ENCODE results near the gene MISP.
A peak's percentile ranks its signal among the peaks of the same experiment; 100 is the strongest.

Gene MISP

DNA sequence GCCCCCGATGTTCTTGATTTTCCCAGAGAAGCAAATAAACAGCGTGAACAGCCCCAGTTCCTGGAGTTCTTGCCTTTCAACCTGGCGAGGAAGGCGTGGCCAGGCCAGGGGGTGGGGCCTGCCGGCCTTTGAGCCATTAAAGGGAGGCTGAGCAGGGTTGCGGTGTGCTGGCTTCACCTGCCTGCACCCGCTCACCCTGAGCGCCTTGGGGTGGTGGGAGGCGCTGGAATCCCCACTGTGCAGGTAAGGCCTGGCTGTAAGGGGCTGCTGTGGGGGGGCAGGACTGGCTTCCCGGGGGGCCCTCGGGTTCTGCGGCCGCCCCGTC is 2.7 kb upstream of the MISP start:
- no peak for DNase-seq

DNA sequence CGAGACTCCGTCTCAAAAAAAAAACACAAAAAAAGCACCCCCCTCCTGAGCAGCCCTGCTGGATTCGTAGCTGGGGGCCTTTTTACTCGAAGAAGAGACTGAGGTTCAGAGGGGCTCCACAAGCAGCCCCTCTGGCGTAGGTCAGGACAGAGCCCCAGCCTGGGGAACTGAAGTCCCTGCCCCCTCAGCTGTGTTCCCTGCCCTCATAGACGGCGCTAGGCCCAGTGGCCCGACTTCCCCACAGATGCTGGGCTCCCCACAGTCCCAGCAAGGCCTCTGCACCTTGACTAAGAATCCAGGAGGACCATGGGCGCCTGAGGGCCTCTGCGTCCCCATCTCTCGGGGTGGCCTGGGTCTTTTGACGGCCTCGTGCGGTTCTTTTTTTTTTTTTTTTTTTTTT is 1.1 kb upstream of the MISP start:
- no peak for DNase-seq

DNA sequence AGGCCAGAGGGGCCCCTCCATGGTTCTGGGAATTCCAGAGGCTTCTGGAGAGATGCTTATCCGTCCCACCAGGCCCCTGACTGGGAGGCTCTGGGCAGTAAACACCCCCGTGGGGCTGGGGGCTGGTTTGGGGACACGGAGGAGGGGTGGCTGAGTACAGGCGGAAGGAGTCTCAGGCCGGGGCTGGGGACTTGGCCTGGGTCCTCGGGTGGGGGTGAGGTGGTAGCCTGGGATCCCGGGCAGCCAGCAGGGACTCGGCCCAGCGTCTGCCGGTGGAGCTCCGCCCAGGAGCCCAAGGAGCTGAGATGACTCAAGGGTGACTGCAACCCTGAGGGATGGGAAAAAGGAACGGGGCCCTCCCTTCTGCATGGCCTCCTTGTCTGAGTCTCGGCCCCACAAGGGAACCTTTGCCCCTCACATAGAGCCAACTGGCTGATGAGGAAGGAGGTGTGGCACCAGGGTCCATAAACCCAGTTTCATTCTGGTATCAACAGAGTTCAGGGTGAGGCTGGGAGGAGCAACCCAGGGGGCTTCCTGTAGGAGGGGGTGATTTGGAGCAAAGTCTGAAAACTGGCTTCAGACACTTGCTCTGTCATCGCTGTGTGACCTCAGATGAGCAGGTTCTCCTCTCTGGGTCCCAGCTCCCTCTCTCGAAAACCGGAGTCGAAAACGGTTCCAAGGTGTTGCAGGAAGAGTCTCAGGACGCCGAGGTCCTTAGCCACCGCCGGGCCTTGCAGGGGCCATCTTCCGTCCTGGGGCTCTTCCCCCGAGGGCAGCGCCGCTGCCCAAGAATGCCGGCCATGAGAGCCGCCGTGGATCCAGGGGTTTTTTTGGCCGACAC is 809 bp downstream of the MISP start:
- no peak for DNase-seq

DNA sequence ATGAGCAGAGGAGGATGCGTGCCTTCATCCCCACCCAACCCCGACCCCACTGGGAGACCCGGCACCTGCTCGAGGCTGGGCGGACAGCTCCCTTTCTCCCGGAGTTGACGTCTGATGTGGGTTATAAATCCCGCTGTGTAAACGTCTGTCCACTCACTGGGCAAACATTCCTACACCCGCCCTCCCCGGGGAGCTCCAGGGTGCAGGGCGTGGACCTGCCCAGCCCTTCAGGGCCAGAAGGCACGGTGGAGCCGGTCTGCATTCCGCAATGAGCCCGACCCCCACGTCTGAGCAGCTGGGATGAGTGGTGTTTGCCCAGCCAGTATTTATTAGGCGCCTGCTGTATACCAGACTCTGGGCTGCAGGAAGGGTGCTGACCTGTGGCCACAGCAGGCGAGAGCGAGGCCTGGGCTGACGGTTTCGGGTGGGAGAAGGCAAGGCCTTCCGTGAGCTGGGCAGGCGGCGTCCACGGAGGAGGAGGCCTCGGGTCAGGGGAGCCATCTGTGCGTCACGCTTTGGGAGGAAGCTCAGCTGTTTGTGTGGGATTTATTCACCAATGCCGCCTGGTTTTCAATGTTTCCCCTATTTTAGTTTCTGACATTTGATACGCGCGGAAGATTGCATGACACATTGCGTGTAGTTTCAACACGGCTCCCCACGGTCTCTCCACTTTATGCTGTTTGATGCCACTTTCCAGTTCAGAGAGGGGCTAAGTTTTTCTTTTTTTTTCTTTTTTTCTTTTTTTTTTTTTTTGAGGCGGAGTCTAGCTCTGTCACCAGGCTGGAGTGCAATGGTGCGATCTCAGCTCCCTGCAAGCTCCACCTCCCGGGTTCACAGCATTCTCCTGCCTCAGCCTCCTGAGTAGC is 2.0 kb downstream of the MISP start:
- no peak for DNase-seq

DNA sequence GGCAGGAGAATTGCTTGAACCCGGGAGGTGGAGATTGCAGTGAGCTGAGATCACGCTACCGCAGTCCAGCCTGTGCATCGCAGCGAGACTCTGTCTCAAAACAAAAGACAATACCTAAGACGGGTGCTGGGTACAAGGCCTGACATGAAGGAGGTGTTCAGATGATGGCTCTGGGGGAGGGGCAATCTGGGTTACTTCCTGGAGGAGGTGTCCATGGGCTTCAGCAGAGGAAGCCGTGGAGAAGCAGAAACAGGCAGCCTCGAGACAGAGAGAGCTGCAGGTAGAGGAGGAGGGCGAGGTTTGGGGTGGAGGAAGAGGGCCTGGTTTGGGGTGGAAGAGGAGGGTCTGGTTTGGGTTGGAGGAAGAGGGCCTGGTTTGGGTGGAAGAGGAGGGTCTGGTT is 3.6 kb downstream of the MISP start:
- DNase-seq: no peak

DNA sequence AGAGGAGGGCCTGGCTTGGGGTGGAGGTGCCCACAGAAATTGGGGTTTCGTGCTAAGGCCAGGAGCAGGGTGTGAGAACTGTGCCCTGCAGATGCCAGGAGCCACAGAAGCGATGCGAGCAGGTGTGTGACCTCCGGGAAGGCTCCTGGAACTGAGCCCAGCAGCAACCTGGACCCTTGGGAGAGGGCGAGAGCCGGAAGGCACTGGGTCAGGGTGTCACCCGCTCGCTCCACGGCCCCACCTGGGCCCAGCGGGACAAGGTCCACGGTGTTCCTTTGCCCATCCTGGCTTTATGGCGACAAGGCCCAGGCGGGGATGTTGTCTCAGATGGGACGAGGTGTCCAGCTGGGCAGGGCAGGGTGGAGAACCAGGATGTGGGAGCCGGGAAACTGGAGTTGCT is 4.2 kb downstream of the MISP start:
- no peak for DNase-seq

DNA sequence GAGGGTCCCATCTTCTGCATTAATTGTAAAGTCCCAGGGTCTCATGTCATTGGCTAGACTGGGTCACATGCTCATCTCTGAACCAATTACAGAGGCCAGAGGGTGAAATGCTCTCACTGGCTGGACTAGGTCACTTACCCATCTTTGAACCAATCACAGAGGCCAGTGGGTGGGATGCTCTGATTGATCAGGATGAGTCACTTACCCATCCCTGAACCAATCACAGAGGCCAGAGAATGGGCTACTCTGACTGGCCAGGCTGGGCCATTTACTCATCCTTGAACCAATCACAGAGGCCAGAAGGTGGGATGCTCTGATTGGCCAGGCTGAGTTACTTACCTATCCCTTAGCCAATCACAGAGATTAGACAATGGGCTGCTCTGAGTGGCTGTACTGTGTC is 5.3 kb downstream of the MISP start:
- DNase-seq: no peak

DNA sequence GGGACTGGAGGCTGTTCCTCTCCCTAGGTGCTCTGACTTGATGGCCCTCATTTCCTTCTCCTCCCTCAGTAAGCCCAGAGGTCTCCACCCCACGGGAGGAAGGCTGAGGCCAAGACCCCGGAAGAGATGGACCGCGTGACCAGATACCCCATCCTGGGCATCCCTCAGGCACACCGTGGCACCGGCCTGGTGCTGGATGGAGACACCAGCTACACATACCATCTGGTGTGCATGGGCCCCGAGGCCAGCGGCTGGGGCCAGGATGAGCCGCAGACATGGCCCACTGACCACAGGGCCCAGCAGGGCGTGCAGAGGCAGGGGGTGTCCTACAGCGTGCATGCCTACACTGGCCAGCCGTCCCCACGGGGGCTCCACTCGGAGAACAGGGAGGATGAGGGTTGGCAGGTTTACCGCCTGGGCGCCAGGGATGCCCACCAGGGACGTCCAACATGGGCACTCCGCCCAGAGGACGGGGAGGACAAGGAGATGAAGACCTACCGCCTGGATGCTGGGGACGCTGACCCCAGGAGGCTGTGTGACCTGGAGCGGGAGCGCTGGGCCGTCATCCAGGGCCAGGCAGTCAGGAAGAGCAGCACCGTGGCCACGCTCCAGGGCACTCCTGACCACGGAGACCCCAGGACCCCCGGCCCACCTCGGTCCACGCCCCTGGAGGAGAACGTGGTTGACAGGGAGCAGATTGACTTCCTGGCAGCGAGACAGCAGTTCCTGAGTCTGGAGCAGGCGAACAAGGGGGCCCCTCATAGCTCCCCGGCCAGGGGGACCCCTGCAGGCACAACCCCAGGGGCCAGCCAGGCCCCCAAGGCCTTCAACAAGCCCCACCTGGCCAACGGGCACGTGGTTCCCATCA is 6.1 kb downstream of the MISP start:
- no peak for DNase-seq

DNA sequence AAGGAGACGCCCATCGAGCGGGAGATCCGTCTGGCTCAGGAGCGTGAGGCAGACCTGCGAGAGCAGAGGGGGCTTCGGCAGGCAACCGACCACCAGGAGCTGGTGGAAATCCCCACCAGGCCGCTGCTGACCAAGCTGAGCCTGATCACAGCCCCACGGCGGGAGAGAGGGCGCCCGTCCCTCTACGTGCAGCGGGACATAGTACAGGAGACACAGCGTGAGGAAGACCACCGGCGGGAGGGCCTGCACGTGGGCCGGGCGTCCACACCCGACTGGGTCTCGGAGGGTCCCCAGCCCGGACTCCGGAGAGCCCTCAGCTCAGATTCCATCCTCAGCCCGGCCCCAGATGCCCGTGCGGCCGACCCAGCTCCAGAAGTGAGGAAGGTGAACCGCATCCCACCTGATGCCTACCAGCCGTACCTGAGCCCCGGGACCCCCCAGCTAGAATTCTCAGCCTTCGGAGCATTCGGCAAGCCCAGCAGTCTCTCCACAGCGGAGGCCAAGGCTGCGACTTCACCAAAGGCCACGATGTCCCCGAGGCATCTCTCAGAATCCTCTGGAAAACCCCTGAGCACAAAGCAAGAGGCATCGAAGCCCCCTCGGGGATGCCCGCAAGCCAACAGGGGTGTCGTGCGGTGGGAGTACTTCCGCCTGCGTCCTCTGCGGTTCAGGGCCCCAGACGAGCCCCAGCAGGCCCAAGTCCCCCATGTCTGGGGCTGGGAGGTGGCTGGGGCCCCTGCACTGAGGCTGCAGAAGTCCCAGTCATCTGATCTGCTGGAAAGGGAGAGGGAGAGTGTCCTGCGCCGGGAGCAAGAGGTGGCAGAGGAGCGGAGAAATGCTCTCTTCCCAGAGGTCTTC is 7.1 kb downstream of the MISP start:
- DNase-seq: no peak

DNA sequence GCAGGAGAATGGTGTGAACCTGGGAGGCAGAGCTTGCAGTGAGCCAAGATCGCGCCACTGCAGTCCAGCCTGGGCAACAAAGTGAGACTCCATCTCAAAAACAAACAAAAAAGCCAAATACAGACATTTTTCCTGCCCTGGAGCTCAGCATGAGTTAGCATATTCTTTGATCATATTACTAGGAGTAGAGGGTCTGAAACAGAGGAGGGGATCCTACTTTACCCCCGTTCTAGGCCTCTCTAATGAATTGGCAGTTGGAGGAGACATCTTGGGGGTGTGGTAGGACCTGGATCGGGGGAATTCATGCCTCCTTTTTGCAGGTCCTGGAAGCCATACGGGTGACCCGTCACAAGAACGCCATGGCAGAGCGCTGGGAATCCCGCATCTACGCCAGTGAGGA is 12.3 kb downstream of the MISP start:
- DNase-seq: no peak

DNA sequence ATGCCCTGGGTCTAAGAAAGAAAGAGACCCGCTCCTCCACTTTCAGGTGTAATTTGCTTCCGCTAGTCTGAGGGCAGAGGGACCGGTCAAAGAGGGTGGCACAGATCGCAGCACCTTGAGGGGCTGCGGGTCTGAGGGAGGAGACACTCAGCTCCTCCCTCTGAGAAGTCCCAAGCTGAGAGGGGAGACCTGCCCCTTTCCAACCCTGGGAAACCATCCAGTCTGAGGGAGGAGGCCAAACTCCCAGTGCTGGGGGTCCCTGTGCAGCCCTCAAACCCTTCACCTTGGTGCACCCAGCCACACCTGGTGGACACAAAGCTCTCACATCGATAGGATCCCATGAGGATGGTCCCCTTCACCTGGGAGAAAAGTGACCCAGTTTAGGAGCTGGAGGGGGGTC is 13.0 kb downstream of the MISP start:
- no peak for DNase-seq

DNA sequence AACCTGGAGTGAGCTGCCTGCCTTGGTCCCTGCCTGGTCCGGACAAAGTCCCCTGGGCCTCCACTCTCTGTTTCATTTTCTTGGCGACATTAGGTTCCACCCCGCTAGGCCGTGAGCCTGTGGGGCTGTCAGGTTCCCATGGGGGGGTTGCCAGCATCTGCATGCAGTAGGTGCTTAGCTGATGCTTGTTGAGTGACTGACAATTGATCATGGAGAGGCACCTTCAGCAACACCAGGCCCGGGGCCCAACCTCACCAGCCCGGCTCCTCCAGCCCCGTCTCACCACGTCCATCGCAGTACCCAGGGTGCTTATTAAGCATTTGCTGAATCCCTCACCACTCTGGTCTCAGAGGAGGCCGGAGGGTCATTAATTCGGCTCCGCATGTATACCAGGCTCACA is 13.4 kb downstream of the MISP start:
- no peak for DNase-seq

DNA sequence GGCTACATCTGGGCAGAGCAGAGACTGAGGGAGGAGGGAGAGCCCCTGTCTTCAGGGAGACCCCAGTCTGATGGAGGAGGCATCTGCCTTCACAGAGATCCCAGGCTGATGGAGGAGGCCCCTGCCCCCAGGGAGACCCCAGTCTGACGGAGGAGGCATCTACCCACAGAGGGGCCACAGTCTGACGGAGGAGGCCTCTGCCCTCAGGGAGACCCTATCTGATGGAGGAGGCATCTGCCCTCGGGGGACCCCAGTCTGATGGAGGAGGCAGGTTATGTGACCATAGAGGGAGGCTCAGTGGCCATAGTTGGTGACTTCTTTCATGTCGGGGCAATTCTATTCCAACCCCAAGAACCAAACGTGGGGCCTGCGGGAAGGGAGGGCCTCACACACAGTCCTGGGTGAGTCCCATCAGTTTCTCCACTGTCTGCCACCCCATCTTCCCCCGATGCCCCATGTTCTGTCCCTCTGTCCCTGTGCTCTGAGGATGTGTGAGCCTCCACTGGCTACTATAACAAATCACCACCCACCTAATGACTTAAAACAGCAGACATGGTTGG is 14.3 kb downstream of the MISP start:
- no peak for DNase-seq

DNA sequence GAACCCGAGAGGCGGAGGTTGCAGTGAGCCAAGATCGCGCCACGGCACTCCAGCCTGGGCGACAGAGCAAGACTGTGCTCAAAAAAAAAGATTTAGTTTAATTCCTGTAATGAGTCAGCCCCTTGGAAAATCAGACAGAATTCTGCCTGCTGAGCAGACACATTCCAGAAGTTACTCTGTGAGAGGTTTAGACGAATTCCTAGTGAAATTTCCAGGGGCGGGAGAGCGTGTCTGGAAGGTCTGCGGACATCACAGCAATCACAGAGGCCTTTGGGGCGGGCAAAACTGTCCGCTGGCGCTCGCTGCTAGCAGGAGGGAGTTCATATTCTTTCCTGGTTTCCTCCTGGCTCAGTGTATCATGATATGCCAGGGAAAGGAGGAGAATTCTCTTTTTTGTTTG is 17.5 kb downstream of the MISP start:
- DNase-seq: no peak

DNA sequence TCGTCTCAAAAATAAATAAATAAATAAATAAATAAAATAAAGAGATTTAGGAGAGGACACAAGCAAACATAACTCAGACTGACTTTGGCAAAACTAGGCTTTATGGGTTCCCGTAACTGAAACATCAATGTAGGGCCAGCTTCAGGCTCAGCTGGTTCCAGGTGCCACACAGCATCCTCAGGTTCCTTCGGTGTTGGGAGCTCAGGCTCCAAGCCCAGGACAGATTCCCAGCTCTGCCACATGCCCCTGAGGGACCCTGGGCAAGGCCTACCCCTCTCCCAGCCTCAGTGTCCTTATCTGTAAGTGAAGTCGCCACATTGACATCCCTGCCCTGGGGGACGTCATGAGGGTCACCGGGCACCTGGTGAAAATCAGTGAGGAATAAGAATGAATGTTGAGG is 18.7 kb downstream of the MISP start:
- no peak for DNase-seq

DNA sequence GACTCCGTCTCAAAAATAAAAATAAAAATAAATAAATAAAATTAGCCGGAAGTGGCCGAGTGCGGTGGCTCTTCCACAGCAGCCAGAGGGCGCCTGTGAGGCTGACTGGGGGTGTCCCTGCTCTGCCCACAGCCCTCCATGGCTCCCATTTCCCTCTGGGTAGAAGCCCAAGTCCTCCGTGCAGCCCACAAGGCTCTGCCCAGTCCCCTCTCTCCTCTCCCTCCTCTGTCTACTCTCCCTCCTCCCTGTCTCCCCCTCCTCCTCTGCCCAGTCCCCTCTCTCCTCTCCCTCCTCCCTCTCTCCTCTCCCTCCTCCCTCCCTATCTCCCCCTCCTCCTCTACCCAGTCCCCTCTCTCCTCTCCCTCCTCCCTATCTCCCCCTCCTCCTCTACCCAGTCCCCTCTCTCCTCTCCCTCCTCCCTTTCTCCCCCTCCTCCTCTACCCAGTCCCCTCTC is 20.4 kb downstream of the MISP start:
- DNase-seq: peak; percentile 30

DNA sequence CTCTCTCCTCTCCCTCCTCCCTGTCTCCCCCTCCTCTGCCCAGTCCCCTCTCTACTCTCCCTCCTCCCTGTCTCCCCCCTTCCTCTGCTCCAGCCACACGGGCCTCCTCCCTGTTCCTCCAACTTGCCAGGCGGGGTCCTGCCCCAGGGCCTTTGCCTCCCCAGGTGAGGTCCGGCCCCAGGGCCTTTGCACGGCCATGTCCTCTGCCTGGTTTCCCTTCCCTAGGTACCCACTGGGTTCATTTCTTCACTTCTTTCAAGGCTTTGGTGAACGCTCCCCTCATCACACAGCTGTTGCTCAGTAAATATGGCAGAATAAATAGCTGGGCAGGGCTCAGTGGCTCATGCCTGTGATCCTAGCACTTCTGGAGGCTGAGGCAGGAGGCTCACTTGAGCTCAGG is 21.2 kb downstream of the MISP start:
- no peak for DNase-seq

DNA sequence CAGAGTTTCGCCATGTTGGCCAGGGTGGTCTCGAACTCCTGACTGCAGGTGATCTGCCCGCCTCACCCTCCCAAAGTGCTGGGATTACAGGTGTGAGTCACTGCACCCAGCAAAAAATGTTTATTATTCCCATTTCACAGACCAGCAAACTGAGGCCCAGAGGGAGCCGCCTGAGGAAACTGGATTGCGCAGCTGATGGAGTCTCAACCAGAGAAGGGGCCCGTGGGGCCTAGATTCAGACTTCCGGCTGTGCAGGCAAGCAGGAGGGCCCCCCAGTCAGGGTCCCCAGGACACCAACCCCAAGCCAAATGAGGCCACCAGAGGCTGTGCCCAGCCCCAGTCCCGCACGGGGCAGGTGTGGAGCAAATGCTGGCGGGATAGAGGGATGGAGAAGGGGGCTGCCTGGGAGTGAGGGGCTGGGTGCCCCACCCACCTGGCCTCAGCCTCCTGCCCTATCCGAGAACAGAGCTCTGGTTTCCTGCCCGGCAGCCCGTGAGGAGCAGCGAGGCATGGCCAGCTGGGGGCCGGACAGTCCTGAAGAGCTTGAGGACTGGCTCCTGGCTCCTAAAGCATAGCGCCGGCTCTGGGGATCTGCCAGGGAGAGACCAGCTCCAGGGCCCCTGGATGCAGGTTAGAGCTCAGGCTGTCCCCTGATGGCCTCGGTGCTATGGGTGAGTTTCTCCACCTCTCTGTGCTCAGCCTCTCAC is 22.0 kb downstream of the MISP start:
- DNase-seq: no peak

DNA sequence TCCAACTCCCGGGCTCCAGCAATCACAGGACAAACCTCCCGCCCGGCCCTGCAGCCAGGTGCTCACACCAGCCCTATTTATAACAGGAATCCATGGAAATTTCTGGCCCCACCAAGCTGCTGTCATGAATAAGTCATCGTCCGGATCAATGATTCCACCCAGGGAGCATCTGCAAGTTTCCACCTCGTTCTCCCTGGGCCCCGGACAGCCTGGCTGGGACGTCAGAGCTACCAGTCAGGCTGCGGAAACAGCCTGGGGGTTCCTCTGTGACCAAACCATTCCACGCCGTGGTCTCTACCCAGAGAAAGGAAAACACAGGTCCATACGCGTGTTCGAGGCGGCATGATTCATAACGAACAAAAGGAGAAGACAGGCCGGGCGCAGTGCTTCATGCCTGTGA is 25.6 kb downstream of the MISP start:
- DNase-seq: no peak

DNA sequence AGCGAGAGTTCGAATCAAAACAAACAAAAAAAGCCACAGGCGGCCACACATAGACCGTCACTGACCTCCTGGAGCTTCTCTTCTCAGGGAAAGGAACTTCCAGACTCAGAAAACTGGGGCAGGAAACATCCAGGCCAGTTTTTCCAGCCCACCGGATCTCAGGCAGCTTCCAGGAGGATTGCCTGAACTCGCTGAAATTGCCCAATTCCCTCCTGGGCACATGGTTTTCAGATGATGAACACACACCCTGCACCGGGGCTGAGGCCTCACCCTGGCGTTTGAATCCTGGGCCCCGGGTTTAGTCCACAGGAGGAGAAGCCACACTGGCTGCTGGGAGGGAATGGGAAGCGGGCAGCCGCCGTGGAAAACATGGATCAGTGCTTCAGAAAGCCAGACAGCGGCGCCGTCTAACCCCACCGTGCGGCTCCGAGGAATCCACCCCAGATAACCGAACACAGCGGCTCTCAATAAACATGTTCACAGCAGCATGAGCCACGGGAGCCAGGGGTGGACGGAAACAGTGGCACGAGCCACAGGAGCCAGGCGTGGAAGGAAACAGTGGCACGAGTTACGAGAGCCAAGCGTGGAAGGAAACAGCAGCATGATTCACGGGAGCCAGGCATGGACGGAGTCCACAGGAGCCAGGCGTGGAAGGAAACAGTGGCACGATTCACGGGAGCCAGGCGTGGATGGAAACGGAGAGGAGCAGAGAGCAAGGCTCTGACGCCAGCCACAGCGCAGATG is 28.2 kb downstream of the MISP start:
- no peak for DNase-seq

DNA sequence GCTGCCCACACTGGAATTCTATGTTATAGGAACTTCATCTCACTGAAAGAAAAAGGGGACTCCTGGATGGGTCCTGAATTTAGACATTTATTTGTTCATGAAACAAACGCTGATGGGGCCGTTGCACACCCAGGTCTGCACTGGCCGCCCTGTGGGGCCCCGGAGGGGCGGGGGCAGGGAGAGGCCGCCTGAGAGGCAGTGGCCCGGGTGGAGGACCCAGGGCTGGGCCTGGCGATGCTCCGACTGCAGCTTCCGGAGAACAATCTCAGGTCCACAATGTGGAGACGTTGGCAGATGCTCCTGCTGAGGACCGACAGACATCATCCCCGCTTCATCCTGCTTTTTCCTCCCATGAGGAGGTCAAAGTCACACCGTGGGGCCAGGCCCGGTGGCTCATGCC is 30.0 kb downstream of the MISP start:
- no peak for DNase-seq
